H1 (cell line): ENCODE data around the gene COL5A1. TPM values are rescaled to one million over a fixed set of nuclear protein-coding genes. Genes with fewer than 3 reads are reported as not detected.

Source experiments
- CTCF ChIA-PET: fragments of 300-600 bp; sonication (Branson Sonifier 250); formaldehyde crosslinking; loops from one replicate; lab custom pipeline; 2021; ENCODE audit not compliant: partially characterized antibody; lab: Charles Lee
- POLR2A ChIA-PET: fragments of 300-600 bp; sonication (Branson Sonifier 250); formaldehyde crosslinking; loops from one replicate; lab custom pipeline; 2021; ENCODE audit warnings: inconsistent platforms; ENCODE audit not compliant: partially characterized antibody; lab: Charles Lee
- DNase-seq, 2 experiments: peaks; one replicate each; pipeline versions ENCODE4 v3.0.0 to v3.0.0-alpha.2; 2010 to 2022; ENCODE audit warnings: low spot score in 2 of 2, low read depth in 1 of 2, mixed read lengths in 1 of 2
- FAIRE-seq: peaks from 2 replicates; lab custom pipeline; 2011; peaks lifted over from hg19 to GRCh38; lab: Jason Lieb, UNC
- H2AFZ ChIP-seq: 2 replicates; pipeline ENCODE4 v1.8.1; 2012; ENCODE audit warnings: low read length, inconsistent platforms
- H2AK5ac ChIP-seq: 2 replicates; pipeline ENCODE4 v1.6.1; 2013; ENCODE audit warnings: low read depth, low read length
- H2BK120ac ChIP-seq: replicated peaks from 2 replicates; pipeline ENCODE3; 2013; ENCODE audit warnings: low read depth, low read length, inconsistent platforms
- H2BK12ac ChIP-seq: 2 replicates; pipeline ENCODE4 v1.6.1; 2013; ENCODE audit warnings: low read depth, low read length
- H2BK15ac ChIP-seq: 2 replicates; pipeline ENCODE4 v1.6.1; 2013; ENCODE audit warnings: low read length
- H2BK20ac ChIP-seq: 2 replicates; pipeline ENCODE4 v1.6.1; 2013; ENCODE audit warnings: low read length
- H2BK5ac ChIP-seq: 2 replicates; pipeline ENCODE4 v1.6.1; 2013; ENCODE audit warnings: low read depth, low read length
- H3K14ac ChIP-seq: 2 replicates; pipeline ENCODE4 v1.6.1; 2013; ENCODE audit warnings: inconsistent platforms; ENCODE audit not compliant: insufficient read length
- H3K18ac ChIP-seq: 2 replicates; pipeline ENCODE4 v1.6.1; 2013; ENCODE audit warnings: low read length; ENCODE audit errors: extremely low read depth
- H3K23ac ChIP-seq: 2 replicates; pipeline ENCODE4 v1.6.1; 2013; ENCODE audit warnings: inconsistent platforms; ENCODE audit not compliant: insufficient read length
- H3K23me2 ChIP-seq: 2 replicates; pipeline ENCODE4 v1.6.1; 2013; ENCODE audit warnings: low read depth, low read length
- H3K27ac ChIP-seq: 2 replicates; pipeline ENCODE4 v1.6.1; 2011; ENCODE audit warnings: low read depth, low read length, inconsistent platforms
- H3K27me3 ChIP-seq, 4 experiments: replicated peaks in 1 of 4; 1 replicate in 1 of 4; 2 replicates in 3 of 4; pipeline versions ENCODE4 v1.6.1 to v1.8.1; 2011 to 2013; ENCODE audit warnings: low read length in 3 of 4, mild to moderate bottlenecking in 3 of 4, inconsistent platforms in 2 of 4, mixed read lengths in 2 of 4, moderate library complexity in 1 of 4; ENCODE audit not compliant: control insufficient read depth in 3 of 4, insufficient read depth in 3 of 4; ENCODE audit errors: extremely low read depth in 1 of 4
- H3K36me3 ChIP-seq, 4 experiments: 2 replicates each; pipeline versions ENCODE4 v1.6.1 to v1.8.1; 2011 to 2013; ENCODE audit warnings: mild to moderate bottlenecking in 4 of 4, low read length in 3 of 4, moderate library complexity in 2 of 4, control low read depth in 1 of 4, inconsistent platforms in 1 of 4; ENCODE audit not compliant: insufficient read depth in 4 of 4, control insufficient read depth in 2 of 4
- H3K4ac ChIP-seq: replicated peaks from 2 replicates; pipeline ENCODE3; 2013; ENCODE audit warnings: low read length, low read depth, mixed read lengths, inconsistent platforms; ENCODE audit not compliant: insufficient read length
- H3K4me1 ChIP-seq, 4 experiments: replicated peaks in 1 of 4; 1 replicate in 1 of 4; 2 replicates in 3 of 4; pipeline versions ENCODE4 v1.6.1 to v1.8.1; 2011 to 2013; ENCODE audit warnings: low read length in 3 of 4, inconsistent platforms in 2 of 4, mixed read lengths in 1 of 4; ENCODE audit not compliant: insufficient read depth in 4 of 4, control insufficient read depth in 3 of 4
- H3K4me2 ChIP-seq, 2 experiments: 2 replicates each; pipeline versions ENCODE4 v1.6.1 to v1.8.1; 2011 to 2013; ENCODE audit warnings: low read depth in 2 of 2, low read length in 2 of 2, control low read depth in 1 of 2, inconsistent platforms in 1 of 2, mild to moderate bottlenecking in 1 of 2; ENCODE audit not compliant: insufficient read depth in 1 of 2
- H3K4me3 ChIP-seq, 4 experiments: fragments of 200-600, 300-600 bp in 1 of 4; sonication (generic), shearing (Covaris generic), sonication (Bioruptor Twin) in 1 of 4; 2 replicates each; pipeline versions ENCODE4 v1.5.1 to v1.8.1; 2011 to 2016; ENCODE audit warnings: low read length in 4 of 4, low read depth in 3 of 4, control low read depth in 2 of 4, inconsistent platforms in 2 of 4, mild to moderate bottlenecking in 2 of 4, mixed read lengths in 1 of 4, moderate library complexity in 1 of 4; ENCODE audit not compliant: insufficient read depth in 2 of 4; ENCODE audit errors: extremely low read depth in 1 of 4
- H3K56ac ChIP-seq: replicated peaks from 2 replicates; pipeline ENCODE3; 2013; ENCODE audit warnings: low read depth, mild to moderate bottlenecking, mixed read lengths, low read length, inconsistent platforms; ENCODE audit not compliant: insufficient read length
- H3K79me1 ChIP-seq: 2 replicates; pipeline ENCODE4 v1.6.1; 2013; ENCODE audit warnings: low read depth, low read length, control low read depth
- H3K79me2 ChIP-seq, 2 experiments: 2 replicates each; pipeline versions ENCODE4 v1.6.1 to v1.8.1; 2012 to 2013; ENCODE audit warnings: low read length in 2 of 2, mild to moderate bottlenecking in 2 of 2, inconsistent platforms in 1 of 2; ENCODE audit not compliant: insufficient read depth in 2 of 2, control insufficient read depth in 1 of 2
- H3K9ac ChIP-seq, 4 experiments: replicated peaks in 1 of 4; 1 replicate in 1 of 4; 2 replicates in 3 of 4; pipeline versions ENCODE4 v1.6.1 to v1.8.1; 2011 to 2013; ENCODE audit warnings: low read depth in 3 of 4, low read length in 3 of 4, control low read depth in 2 of 4, mild to moderate bottlenecking in 2 of 4, moderate library complexity in 2 of 4, inconsistent platforms in 1 of 4; ENCODE audit errors: extremely low read depth in 1 of 4
- H3K9me3 ChIP-seq, 2 experiments: 2 replicates each; pipeline versions ENCODE4 v1.6.1 to v1.8.1; 2012 to 2013; ENCODE audit warnings: mild to moderate bottlenecking in 2 of 2, moderate library complexity in 2 of 2, control low read depth in 1 of 2, inconsistent platforms in 1 of 2, low read depth in 1 of 2, low read length in 1 of 2, mixed read lengths in 1 of 2; ENCODE audit not compliant: insufficient read depth in 2 of 2
- H4K20me1 ChIP-seq, 2 experiments: replicated peaks in 1 of 2; 2 replicates each; pipeline versions ENCODE3 to v1.8.1; 2011 to 2013; ENCODE audit warnings: inconsistent platforms in 2 of 2, low read length in 2 of 2, mild to moderate bottlenecking in 1 of 2; ENCODE audit not compliant: insufficient read depth in 2 of 2, control insufficient read depth in 1 of 2
- H4K5ac ChIP-seq: 2 replicates; pipeline ENCODE4 v1.6.1; 2013; ENCODE audit warnings: low read length, low read depth, mixed read lengths, inconsistent platforms; ENCODE audit not compliant: insufficient read length
- H4K8ac ChIP-seq: 2 replicates; pipeline ENCODE4 v1.8.0; 2013; ENCODE audit warnings: mild to moderate bottlenecking, moderate library complexity, low read length, inconsistent platforms; ENCODE audit not compliant: insufficient read depth; ENCODE audit errors: extremely low read depth
- H4K91ac ChIP-seq: replicated peaks from 2 replicates; pipeline ENCODE3; 2013; ENCODE audit warnings: low read length, mixed read lengths, inconsistent platforms; ENCODE audit not compliant: insufficient read length
- SP2 ChIP-seq: IDR thresholded peaks from 2 replicates; pipeline ENCODE4 v1.6.1; 2012; ENCODE audit warnings: mild to moderate bottlenecking, low read length, inconsistent platforms
- WGBS, 2 experiments: shearing (Covaris generic) in 1 of 2; methylation state at CpG; one replicate each; pipeline versions ENCODE4 v1.1.6 to v1.1.7; 2013 to 2015; ENCODE audit warnings: low lambda C conversion rate in 2 of 2, mixed read lengths in 2 of 2, inconsistent platforms in 1 of 2, low coverage in 1 of 2, missing lambda C conversion rate in 1 of 2; ENCODE audit not compliant: insufficient replicate concordance in 2 of 2, insufficient coverage in 1 of 2, insufficient read length in 1 of 2; ENCODE audit errors: extremely low coverage in 1 of 2, missing lambda C conversion rate in 1 of 2; 5-methylcytosine and 5-hydroxymethylcytosine counted together
- polyA plus RNA-seq, 7 experiments: library from polyadenylated mRNA; depleted of rRNA in 3 of 7; stranded (reverse) in 5 of 7; unstranded in 2 of 7; fragments of >200 nt in 5 of 7; fragments of 200-250 nt in 2 of 7; gene quantifications; 1 replicate in 5 of 7; 2 replicates in 1 of 7; 4 replicates in 1 of 7; pipeline versions ENCODE4 v1.2.1 to v1.2.3, GENCODE V29; 2011 to 2013; ENCODE audit warnings: missing spikeins in 2 of 7, mixed read lengths in 2 of 7
- total RNA-seq: library from RNA; stranded (reverse); fragmentation: NEBNext Ultra II Directional; extraction: Animal tissue kit (Norgen Biotek cat#: 25700); gene quantifications from 2 replicates; pipeline ENCODE4 v1.2.1, GENCODE V29; 2021

Gene COL5A1
- total and polyA plus RNA-seq, 2 of the 8 experiments (the other 6 are each of a cell fraction or from before 2014, with no cell fraction given): 3.8 to 12.0 TPM

DNA sequence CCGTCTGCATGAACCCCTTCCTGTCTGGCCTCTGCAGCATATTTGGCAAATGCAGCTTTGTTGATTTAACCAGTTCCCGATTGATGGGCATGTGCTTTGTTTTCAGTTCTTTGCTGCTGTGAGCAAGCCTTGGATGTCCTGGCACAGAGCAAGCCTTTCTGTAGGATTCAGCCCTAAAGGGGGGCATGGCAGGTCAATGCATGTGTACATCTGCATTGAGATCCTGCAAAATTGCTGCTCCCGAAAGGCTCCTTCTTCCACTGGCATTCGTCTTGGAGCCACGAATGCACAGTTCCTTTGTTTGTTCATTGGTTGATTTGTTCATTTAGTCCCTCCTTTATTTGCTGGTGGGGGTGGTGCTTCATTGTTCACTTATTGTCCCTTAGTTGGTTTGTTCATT, 34.8 kb downstream of the COL5A1 start:
- CTCF ChIA-PET: interaction anchor here (1.1 to 6.3 kb wide), 3 partner anchors 12 to 14 kb away, joined by 3 to 54 read pairs (median 4); no protein-coding TSS in a partner anchor
- Histone ChIP-seq H4K5ac (no peak overlapping the region), H3K79me2 (no peaks in the 10 kb centered on the region), H2BK12ac (no peak overlapping the region), H2AK5ac (no peak overlapping the region), H4K20me1 (no peaks in the 10 kb centered on the region), H2BK5ac (no peak overlapping the region), H3K27ac (no peak overlapping the region), H4K8ac (no peak overlapping the region), H3K79me1 (no peaks in the 10 kb centered on the region; the same call in 1 of the 2 replicates), H3K36me3 (no peaks in the 10 kb centered on the region), H3K9ac (no peak overlapping the region), H3K4me3 (no peak overlapping the region), H3K4ac (no peak overlapping the region), H2BK20ac (no peak overlapping the region), H2BK120ac (no peak overlapping the region), H3K56ac (no peak overlapping the region), H3K18ac (no peak overlapping the region), H3K4me1 (peaks cover 0 to 5% (median 0%) of the 10 kb centered on the region in 4 experiments; a peak in 2 of 7 replicates), H3K23me2 (no peaks in the 10 kb centered on the region), H2AFZ (no peak overlapping the region), H3K9me3 (no peaks in the 10 kb centered on the region), H3K4me2 (no peak overlapping the region), H4K91ac (no peak overlapping the region), H3K23ac (no peak overlapping the region), H2BK15ac (no peak overlapping the region), H3K14ac (no peak overlapping the region), H3K27me3 (no peaks in the 10 kb centered on the region)
- POLR2A ChIA-PET: no interaction called here
- no peak for FAIRE-seq
- 79% methylated on average over 5 of the region's 5 CpGs; no CpG with 5 or more reads in 1 of the 2 experiments for WGBS, 2 experiments
- DNase-seq: no peak
- no peak for TF ChIP-seq SP2
